NCI-H748 treated with DMSO at 0.1 percent for 48 hours (cell line): ENCODE data around the gene APLN.

Experiments used
- DNase-seq: peaks from one replicate; lab custom pipeline; 2025; lab: John Stamatoyannopoulos, UW

The APLN gene

GRCh38 chrX:129640737-129641136 is 14.0 kb downstream of the APLN start:
- no peak for DNase-seq

GRCh38 chrX:129638917-129639316 is 15.8 kb downstream of the APLN start:
- no peak for DNase-seq

- DNase-seq: peak; percentile 26
Observed at GRCh38 chrX:129637217-129638109, 17.3 kb downstream of the APLN start.

- no peak for DNase-seq
Observed at GRCh38 chrX:129636175-129636681, 18.5 kb downstream of the APLN start.

GRCh38 chrX:129634541-129634940 is 20.2 kb downstream of the APLN start:
- DNase-seq: no peak

GRCh38 chrX:129632443-129632842 is 22.3 kb downstream of the APLN start:
- no peak for DNase-seq

- DNase-seq: no peak
Observed at GRCh38 chrX:129631849-129632248, 22.9 kb downstream of the APLN start.

GRCh38 chrX:129629837-129630236 is 24.9 kb downstream of the APLN start:
- no peak for DNase-seq

GRCh38 chrX:129626026-129626425 is 28.7 kb downstream of the APLN start:
- no peak for DNase-seq

GRCh38 chrX:129622757-129623301 is 31.9 kb downstream of the APLN start:
- no peak for DNase-seq

GRCh38 chrX:129618997-129619396 is 35.8 kb downstream of the APLN start:
- no peak for DNase-seq

GRCh38 chrX:129617420-129617819 is 37.3 kb downstream of the APLN start:
- no peak for DNase-seq

GRCh38 chrX:129614481-129615255 is 40.1 kb downstream of the APLN start:
- no peak for DNase-seq

- DNase-seq: no peak
Observed at GRCh38 chrX:129613596-129613995, 41.2 kb downstream of the APLN start.

GRCh38 chrX:129612396-129612795 is 42.4 kb downstream of the APLN start:
- DNase-seq: no peak

- DNase-seq: no peak
Observed at GRCh38 chrX:129609395-129609794, 45.4 kb downstream of the APLN start.

- DNase-seq: no peak
Observed at GRCh38 chrX:129608496-129608895, 46.3 kb downstream of the APLN start.

- peak; percentile 39 for DNase-seq
Observed at GRCh38 chrX:129606918-129607317, 47.8 kb downstream of the APLN start.

GRCh38 chrX:129600981-129601424 is 53.8 kb downstream of the APLN start:
- DNase-seq: no peak

- no peak for DNase-seq
Observed at GRCh38 chrX:129599996-129600395, 54.8 kb downstream of the APLN start.

GRCh38 chrX:129599499-129599898 is 55.3 kb downstream of the APLN start:
- DNase-seq: no peak

- DNase-seq: no peak
Observed at GRCh38 chrX:129597905-129598304, 56.9 kb downstream of the APLN start.

- no peak for DNase-seq
Observed at GRCh38 chrX:129596077-129596476, 58.7 kb downstream of the APLN start.
